Mucosa of rectum (tissue), 2 donors: ENCODE measurements around the gene ITPR1.

Experiments
- H3K27ac ChIP-seq, 2 donors: one replicate each; pipeline ENCODE4 v1.7.0; 2013; ENCODE audit warnings: inconsistent platforms in 2 of 2, low read depth in 2 of 2, low read length in 2 of 2
- H3K27me3 ChIP-seq, 2 donors: one replicate each; pipeline ENCODE4 v1.7.0; 2013; ENCODE audit warnings: low read length in 2 of 2; ENCODE audit not compliant: control insufficient read depth in 2 of 2, insufficient read depth in 2 of 2
- H3K36me3 ChIP-seq, 2 donors: one replicate each; pipeline ENCODE4 v1.7.0; 2013; ENCODE audit warnings: low read length in 2 of 2; ENCODE audit not compliant: control insufficient read depth in 2 of 2, insufficient read depth in 2 of 2
- H3K4me1 ChIP-seq, 2 donors: one replicate each; pipeline ENCODE4 v1.7.0; 2013; ENCODE audit warnings: low read length in 2 of 2, mild to moderate bottlenecking in 1 of 2; ENCODE audit not compliant: control insufficient read depth in 2 of 2, insufficient read depth in 2 of 2
- H3K4me3 ChIP-seq, 2 donors: one replicate each; pipeline ENCODE4 v1.7.0; 2013; ENCODE audit warnings: low read length in 2 of 2
- H3K9ac ChIP-seq, 2 donors: one replicate each; pipeline ENCODE4 v1.7.0; 2013; ENCODE audit warnings: low read length in 2 of 2, low read depth in 1 of 2, mild to moderate bottlenecking in 1 of 2
- H3K9me3 ChIP-seq, 2 donors: one replicate each; pipeline ENCODE4 v1.7.0; 2013; ENCODE audit warnings: low read length in 2 of 2; ENCODE audit not compliant: control insufficient read depth in 2 of 2
- donor health status: healthy.
- donor health status: Normal muscosa, but diverticular disease.

The ITPR1 gene

DNA sequence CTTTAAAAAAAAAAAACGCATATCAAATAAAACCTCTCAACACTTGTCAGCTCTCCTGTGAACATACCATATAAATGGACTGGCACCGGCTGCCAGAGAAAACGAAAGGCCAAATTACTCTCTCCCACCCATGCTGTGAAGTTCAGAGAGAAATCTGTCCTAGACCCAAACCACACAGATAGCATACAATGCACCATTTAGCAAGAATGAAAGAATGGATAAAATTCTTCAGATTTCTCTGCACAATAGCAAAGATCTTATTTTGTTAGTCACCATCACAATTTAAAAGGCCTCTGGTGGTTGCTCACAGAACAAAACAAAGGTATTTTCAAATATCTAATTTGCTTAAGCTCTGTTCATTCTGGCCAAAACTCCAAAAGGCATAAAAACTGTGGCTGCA, 392.2 kb downstream of the ITPR1 start:
- no peak overlapping the region for H3K27ac ChIP-seq
- no peaks in the 10 kb centered on the region for H3K36me3 ChIP-seq
- no peaks in the 10 kb centered on the region for H3K4me1 ChIP-seq
- H3K9ac ChIP-seq: no peak overlapping the region
- H3K27me3 ChIP-seq: no peaks in the 10 kb centered on the region
- no peaks in the 10 kb centered on the region for H3K9me3 ChIP-seq
- no peak overlapping the region for H3K4me3 ChIP-seq

DNA sequence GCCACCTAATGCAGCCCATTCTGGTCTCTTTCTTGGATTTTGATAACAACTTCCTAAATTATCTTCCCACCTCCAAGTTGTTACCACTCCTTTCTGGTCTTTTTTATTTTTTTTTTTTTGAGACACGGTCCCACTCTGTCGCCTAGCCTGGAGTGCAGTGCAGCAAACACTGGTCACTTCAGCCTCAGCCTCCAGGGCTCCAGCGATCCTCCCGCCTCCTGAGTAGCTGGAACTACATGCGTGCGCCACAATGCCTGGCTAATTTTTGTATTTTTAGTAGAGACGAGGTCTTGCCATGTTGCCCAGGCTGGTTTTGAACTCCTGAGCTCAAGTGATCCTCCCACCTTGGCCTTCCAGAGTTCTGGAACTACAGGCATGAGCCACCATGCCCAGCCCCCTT, 393.3 kb downstream of the ITPR1 start:
- Histone ChIP-seq H3K4me3 (no peak overlapping the region), H3K36me3 (no peaks in the 10 kb centered on the region), H3K9me3 (no peaks in the 10 kb centered on the region), H3K27ac (no peak overlapping the region), H3K4me1 (no peaks in the 10 kb centered on the region), H3K27me3 (no peaks in the 10 kb centered on the region), H3K9ac (no peak overlapping the region)

DNA sequence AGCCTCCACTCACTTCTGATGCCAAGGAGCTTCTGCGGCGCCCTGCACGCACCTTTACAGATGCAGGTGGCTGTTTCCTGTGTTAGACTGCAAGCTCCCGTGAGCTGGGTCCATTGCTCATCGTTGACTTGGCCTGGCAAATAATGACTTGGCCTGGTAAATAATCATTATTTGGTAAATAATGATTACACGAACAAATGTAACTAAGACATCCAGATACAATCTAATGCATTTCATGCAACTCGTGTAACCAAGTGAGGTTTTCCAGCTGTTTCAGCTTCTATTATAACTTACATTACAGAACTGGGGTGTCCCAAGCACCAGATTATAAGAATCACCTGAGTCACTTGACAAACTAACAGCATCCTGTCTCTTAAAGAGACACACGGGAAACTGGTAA, 394.0 kb downstream of the ITPR1 start:
- H3K27ac ChIP-seq: no peak overlapping the region
- H3K36me3 ChIP-seq: no peaks in the 10 kb centered on the region
- no peaks in the 10 kb centered on the region for H3K9me3 ChIP-seq

DNA sequence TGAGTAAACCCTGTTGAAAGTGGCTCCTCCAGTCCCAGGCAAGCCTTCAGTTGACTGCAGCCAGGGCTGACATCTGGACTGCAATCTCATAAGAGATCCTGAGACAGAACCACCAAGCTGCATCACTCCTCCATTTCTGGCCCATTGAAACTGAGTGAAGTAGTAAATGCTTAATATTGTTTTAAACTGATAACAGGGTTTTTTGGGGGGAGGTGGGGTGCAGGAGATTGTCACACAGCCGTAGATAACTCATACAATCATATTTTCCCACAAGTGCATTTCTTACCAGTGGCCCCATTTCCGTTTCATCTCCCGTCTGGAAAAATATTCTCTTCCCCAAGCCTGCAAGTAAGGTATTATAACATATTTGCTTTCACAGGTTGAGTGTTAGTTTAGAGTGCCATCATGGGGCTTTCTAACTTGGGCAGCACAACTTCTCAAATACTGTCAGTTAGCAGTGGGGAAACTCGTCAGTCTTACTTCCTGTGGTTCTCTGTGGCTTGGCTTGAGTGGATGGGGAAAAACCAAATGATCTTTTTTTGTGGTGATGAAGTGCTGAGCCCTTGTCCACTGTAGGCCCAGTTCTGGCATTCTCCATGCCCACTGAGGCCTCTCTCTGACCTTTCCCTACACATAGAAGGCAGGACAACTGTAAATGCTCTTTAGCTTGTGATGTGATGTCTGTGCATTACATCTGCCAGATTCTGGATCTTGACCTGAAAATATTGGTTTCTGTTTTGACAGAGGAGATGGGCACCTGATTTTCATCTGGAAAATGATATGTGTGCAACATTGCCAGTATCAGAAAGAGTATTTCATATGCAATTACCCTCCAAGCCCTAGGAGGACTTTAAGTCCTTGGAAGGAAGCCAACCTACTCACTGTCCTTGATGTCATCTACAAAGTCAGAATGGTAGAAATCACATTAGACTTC, 396.0 kb downstream of the ITPR1 start:
- no peaks in the 10 kb centered on the region for H3K9me3 ChIP-seq
- H3K27ac ChIP-seq: no peak overlapping the region

More for the DNA sequence above, 394.0 kb downstream of the ITPR1 start:
- Histone ChIP-seq H3K27me3 (no peaks in the 10 kb centered on the region), H3K9ac (no peak overlapping the region), H3K4me3 (no peak overlapping the region), H3K4me1 (no peaks in the 10 kb centered on the region)

DNA sequence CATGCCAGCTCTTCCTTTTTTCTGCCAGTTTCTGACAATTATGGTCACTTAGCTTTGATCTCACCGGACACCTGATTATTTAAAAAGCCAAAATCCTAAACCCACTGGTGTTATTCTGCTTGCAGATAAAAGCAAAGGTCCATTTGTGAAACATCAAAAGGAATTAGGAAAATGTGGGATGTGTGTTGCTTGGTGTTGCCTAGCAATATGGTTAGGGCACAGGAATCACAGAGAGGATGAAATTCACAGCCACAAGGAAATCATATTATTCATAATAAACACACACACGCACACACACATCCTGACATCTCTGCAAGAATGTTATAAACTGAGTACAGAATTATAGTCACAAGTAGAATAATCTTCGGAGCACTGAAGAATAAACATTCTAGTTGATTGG, 396.7 kb downstream of the ITPR1 start:
- Histone ChIP-seq H3K27ac (no peak overlapping the region), H3K9ac (no peak overlapping the region), H3K36me3 (no peaks in the 10 kb centered on the region)

More for the DNA sequence above, 396.0 kb downstream of the ITPR1 start:
- H3K9ac ChIP-seq: no peak overlapping the region
- no peaks in the 10 kb centered on the region for H3K27me3 ChIP-seq
- H3K36me3 ChIP-seq: no peaks in the 10 kb centered on the region
- no peak overlapping the region for H3K4me3 ChIP-seq
- H3K4me1 ChIP-seq: no peaks in the 10 kb centered on the region

DNA sequence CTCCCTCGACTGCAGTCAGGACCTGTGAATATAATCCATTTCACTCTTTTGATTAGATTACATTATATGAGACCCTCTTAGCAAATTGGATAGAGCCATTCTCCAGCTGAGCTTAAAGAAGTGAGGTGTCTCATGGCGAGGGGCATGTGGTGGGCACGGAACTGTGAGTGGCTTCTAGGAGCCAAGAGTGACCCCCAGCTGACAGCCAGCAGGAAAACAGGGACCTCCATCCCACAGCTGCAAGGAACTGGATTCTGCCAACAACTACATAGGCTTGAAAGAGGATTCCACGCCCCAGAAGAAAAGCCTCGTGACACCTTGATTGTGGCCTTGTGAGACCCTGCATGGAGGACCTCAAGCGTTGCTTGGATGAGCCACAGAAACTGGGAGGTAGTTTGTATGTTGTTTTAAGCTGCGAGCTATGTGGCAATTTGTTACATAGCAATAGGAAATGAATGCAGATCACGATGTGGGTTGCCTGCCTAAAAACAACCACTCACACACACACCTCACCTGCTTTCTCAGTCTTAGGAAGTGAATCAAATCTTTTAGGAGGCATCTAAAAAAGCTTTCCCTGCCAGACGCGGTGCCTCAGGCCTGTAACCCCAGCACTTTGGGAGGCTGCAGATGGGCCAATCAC, 401.9 kb downstream of the ITPR1 start:
- H3K9ac ChIP-seq: no peak overlapping the region
- H3K36me3 ChIP-seq: no peaks in the 10 kb centered on the region
- no peaks in the 10 kb centered on the region for H3K4me1 ChIP-seq
- H3K27ac ChIP-seq: no peak overlapping the region
- no peaks in the 10 kb centered on the region for H3K9me3 ChIP-seq
- no peaks in the 10 kb centered on the region for H3K27me3 ChIP-seq
- no peak overlapping the region for H3K4me3 ChIP-seq

More for the DNA sequence above, 396.7 kb downstream of the ITPR1 start:
- no peaks in the 10 kb centered on the region for H3K4me1 ChIP-seq
- no peaks in the 10 kb centered on the region for H3K9me3 ChIP-seq
- H3K4me3 ChIP-seq: no peak overlapping the region
- no peaks in the 10 kb centered on the region for H3K27me3 ChIP-seq

DNA sequence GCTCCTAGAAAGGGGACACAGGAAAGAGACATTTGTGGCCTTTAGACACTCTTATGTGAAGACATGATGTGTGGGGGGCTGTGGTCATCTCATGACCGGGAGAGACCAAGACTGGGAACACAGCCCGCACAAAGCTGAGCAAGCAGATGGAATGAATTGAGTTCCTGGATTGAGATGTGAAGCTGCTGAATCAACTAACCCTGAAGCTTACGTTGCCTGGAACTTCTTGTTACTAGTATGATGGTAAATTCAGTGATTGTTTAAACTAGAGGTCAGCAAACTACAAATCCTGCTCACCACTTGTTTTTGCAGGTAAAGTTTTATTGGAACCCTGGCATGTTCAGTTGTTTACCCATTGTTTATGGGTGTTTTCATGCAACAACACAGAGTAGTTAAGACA, 402.7 kb downstream of the ITPR1 start:
- Histone ChIP-seq H3K9ac (no peak overlapping the region), H3K9me3 (no peaks in the 10 kb centered on the region), H3K27ac (no peak overlapping the region), H3K4me1 (no peaks in the 10 kb centered on the region), H3K4me3 (no peak overlapping the region), H3K36me3 (no peaks in the 10 kb centered on the region), H3K27me3 (no peaks in the 10 kb centered on the region)
